Posterior cingulate gyrus (tissue), 11 donors: ENCODE results near the gene MIPOL1.
"Not testable (repeated sequence)": the region's sequence is repeated elsewhere in the genome, so short reads cannot be mapped to it uniquely, and the experiment has no call there.

Experiments
- DNase-seq, 10 donors: peaks; one replicate each; pipeline versions ENCODE4 v3.0.0 to v3.0.0-alpha.2; 2020 to 2021; ENCODE audit warnings: mixed read lengths in 3 of 10
- intact Hi-C: fragments of 100-400 bp; cut with DNase I; formaldehyde crosslinking; loops from one replicate; pipeline ENCODE4 v1.15.1; 2023

MIPOL1 gene

GRCh38 chr14:37491076-37491475 lies 293.3 kb downstream of the MIPOL1 start:
- intact Hi-C loops, result no loop called here
- no peak for DNase-seq

DNA sequence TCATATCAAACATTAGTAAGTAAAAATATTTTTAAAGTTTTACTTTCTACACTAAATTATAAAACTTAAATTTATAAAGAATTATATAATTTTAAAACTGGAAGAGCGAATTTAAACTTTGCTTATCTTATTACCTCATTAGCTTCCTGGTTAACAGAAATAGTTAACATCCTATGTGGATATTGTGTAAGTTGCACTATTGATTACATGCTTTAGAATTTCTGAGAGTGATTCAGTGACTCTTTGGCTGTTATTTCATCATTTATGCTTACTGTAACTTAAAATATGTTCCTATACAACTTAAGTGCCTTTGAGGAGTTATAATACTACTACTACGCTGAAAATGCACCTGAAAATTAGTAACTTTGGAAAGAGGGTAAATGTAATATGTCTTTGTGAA lies 295.9 kb downstream of the MIPOL1 start:
- no peak for DNase-seq
- intact Hi-C loops, result no loop called here

DNA sequence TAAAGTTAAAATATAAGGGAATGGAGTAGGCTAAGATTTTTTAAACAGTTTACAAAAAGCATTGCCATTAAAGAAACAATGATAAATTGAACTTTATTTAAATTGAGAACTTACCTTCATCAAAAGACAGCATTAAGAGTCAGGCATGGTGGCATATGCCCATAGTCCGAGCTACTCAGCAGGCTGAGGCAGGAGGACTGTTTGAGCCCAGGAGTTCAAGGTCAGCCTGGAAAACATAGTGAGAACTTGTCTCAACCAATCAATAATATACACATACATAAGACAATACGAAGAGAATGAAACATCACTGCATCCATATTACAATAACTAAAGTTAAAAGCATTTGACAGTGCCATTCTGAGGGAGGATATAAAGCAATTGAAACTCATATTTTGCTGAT lies 299.7 kb downstream of the MIPOL1 start:
- DNase-seq, result no peak
- intact Hi-C loops, result no loop called here

DNA sequence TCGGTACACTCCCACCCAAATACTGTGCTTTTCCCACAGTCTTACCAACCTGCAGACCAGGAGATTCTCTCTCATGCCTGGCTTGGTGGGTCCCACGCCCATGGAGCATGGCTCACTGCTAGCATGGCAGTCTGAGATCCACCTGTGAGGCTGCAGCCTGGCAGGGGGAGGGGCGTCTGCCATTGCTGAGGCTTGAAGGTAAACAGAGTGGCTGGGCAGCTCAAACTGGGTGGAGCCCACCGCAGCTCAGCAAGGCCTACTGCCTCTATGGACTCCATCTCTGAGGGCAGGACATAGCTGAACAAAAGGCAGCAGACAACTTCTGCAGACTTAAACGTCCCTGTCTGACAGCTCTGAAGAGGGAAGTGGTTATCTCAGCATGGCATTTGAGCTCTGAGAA lies 304.1 kb downstream of the MIPOL1 start:
- peak in 2 of 10 donors; percentile 59 to 67 for DNase-seq
- intact Hi-C loops, result no loop called here

GRCh38 chr14:37508503-37508902 lies 310.8 kb downstream of the MIPOL1 start:
- DNase-seq, result no peak
- intact Hi-C loops, result no loop called here

DNA sequence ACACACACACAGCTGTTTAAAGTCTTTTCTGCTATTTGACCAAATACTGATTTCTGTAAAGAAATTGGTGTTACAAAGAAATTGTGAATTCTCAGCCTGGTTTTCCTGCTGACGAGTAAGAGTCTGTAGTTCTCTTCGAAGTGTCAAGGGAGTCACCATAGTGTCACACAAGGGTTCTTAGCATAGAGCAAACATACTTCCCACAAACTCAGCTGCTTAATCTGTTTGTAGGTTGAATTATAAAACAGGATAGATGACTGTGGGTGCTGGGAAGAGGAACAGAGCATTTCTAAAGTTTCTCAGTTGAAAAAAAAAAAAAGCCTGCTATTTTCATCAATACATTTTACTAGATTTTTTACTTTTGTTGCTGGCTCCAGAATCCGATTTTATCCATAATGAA lies 314.4 kb downstream of the MIPOL1 start:
- no peak for DNase-seq
- intact Hi-C loops, result no loop called here

DNA sequence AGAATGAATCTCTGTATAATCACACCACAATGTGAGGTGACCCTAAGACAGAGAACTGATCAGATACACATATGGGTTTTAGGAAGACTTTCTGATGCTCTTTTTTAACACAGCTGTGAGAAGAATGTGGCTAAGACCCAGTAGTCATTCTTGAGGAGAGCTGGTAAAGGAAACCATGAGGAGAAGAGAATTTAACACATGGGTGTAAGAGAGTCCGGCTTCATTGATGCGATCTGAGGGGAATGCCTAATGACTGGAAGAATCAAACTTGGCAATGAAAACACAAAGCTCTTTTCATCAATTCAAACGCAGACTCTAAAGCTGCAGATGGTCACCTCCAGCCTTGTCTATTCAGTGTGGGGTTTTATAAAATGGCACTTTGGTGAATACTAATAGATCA lies 318.0 kb downstream of the MIPOL1 start:
- no peak for DNase-seq
- intact Hi-C loops, result no loop called here

DNA sequence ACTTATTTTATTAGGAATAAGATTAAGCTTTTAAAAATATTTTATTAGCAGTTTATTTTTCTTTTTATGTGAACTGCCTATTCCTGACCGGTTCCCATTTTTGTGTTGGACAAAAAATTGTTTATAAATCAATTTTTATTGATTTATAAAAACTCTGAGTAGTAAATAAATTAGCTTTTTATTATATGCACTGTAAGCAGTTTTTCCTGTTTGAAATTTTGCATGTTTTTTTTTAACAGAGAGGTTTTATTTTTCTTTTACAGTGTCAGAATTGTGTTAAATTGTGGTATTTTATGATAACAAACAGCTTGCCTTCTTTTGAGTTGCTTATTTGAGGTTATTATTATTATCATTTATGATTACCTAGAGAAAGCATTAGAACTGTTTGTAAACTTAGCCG lies 329.3 kb downstream of the MIPOL1 start:
- no peak for DNase-seq
- intact Hi-C loops, result no loop called here

- no peak for DNase-seq
- intact Hi-C loops, result no loop called here
These were observed 342.3 kb downstream of the MIPOL1 start for GRCh38 chr14:37539992-37540391.

GRCh38 chr14:37544407-37544806 lies 346.7 kb downstream of the MIPOL1 start:
- intact Hi-C loops, result no loop called here
- DNase-seq, result no peak

DNA sequence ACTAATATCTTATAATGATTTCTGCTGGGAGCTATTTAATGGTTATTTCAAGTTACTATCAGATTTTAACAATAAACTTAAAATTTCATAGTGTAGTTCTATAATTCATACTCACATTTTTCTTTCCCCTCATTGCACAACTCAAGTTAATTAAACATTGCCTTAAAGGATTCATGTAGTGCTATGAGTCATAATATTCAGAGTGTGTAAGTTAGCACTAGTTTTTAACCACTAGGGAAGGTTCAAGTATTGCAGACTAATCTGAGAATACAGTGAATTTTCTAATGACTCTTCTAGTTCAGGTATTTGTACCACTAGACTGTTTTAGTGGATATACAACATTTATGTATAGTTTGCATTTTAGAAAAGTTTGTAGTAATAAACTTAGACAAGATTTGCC lies 347.4 kb downstream of the MIPOL1 start:
- intact Hi-C loops, result no loop called here

DNA sequence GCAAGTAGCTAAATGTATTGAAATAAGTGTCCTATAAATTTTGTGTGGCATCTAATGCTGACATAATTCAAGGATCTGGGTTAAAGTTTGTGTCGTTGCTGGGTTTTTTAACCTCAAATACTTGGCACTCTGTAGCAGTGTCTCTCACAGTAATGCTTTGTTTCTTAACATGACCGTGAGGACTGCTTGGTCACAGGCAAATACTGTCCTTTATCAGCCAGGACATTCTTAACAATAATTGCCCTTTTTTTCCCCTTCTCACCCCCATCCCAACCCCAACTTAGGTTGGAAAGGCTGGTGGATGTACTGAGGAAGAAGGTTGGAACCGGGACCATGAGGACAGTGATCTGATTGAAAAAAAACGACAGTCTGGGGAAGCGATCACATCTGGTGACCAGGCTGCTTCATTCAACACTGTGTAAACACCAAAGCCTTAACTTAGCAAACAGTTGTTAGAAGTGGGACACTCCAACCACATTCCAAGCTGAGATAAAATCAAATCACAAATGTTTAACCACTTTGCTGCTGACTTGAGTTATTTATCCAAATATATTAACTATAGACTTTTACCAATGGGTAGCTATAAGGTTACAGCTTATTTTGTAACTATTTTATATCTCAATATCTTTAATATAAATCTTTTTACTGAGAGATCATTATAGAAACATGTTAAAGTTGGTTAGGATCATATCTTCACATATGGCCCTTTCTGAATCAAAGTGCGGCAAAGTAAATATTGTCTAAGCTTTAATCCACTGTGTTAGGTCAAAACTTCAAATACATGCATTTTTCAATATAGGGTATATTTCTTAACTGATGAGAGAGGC lies 349.1 kb downstream of the MIPOL1 start:
- no peak for DNase-seq
- intact Hi-C loops, result no loop called here

More for the DNA sequence above, 347.4 kb downstream of the MIPOL1 start:
- no peak for DNase-seq

DNA sequence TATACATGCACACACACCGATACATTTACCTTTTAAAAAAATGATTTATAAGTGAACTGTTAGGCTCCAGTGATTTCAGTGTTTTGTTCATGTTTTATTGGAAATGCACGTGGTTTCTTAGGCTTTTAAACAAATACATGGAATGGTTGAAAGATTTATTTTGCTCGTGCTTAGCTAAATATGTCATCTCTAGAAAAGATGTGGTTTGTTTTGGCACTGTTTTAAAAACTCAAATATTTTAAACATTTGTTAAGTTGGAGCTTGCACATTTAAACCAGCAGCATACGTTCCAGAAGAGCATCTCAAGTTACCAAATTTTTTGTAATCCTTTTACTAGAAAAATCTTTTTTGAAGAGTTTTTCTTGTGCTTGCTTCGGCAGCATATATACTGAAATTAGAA lies 352.8 kb downstream of the MIPOL1 start:
- intact Hi-C loops, result no loop called here
- no peak for DNase-seq

DNA sequence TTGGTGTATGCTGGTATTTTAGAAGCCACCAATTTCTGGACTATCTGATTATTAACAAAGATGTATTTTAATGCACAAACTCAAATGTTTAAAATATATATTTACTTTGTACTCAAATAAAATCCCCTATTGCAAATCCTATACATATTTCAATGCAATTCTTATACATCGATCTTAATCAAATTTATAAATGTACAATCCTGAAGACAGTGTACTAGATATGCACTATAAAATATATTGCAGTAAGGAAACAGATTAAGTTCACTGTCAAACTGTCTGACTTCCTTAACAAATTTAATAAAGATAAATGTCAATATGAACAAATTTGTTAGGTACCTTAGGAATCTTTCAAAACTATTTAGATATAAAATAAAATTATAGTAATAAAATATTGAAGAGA lies 353.4 kb downstream of the MIPOL1 start:
- intact Hi-C loops, result no loop called here
- no peak for DNase-seq

GRCh38 chr14:37553935-37554550 lies 356.3 kb downstream of the MIPOL1 start:
- DNase-seq, result no peak

GRCh38 chr14:37555596-37555995 lies 357.9 kb downstream of the MIPOL1 start:
- intact Hi-C loops, result not testable (repeated sequence)
- DNase-seq, result peak in 2 of 10 donors; percentile 60 to 67

More at GRCh38 chr14:37553935-37554550, 356.3 kb downstream of the MIPOL1 start:
- intact Hi-C loops, result no loop called here

GRCh38 chr14:37558740-37559139 lies 361.0 kb downstream of the MIPOL1 start:
- DNase-seq, result no peak
- intact Hi-C loops, result no loop called here

DNA sequence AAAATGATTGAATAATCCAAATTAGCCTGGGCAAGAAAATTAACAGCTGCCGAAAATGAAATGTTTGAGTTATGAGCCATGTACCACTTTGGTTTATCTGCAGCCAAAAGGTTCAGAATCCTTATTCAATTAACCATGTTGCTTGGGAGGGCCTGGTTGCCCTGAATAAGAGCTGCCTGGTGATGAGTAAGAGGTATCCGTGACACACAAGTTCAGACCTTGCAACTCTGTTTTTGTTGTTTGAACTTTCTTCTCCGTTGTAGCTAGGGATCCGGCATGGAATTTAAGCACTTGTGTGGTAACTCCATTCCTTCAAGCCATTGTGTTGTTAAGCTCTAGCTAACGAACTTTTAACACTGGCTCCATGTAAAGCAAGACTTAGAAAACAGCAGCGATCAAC lies 361.6 kb downstream of the MIPOL1 start:
- intact Hi-C loops, result no loop called here
- DNase-seq, result no peak

GRCh38 chr14:37563189-37563588 lies 365.5 kb downstream of the MIPOL1 start:
- intact Hi-C loops, result no loop called here
- no peak for DNase-seq

- intact Hi-C loops, result no loop called here
- no peak for DNase-seq
These were observed 367.8 kb downstream of the MIPOL1 start for GRCh38 chr14:37565550-37565949.

DNA sequence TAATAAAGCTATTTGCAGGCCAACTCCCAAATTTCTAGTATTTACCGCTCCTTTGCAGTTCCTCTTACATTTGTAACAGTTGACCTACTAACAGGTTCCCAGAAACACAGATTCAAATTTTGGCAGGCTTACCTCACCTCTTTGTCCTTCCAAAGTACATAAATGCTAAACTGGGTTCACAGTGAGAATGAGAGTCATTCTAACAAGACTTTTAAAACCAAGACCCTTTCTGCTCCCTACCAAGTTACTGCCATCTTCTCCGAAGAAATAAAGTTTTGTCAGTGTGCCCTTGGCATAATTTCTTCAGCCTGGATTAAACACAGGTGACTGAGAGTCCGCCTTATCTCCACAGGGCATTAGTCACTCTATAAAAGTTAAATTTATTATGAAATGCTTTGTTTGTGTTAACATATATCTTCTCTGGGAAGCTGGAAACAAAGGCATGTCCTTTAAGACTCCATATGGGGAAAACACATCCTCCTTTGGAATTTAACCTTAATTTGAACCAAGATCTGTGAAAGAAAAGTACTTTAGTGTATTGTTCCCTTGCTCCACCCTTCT lies 369.2 kb downstream of the MIPOL1 start:
- no peak for DNase-seq
- intact Hi-C loops, result no loop called here

GRCh38 chr14:37569729-37570128 lies 372.0 kb downstream of the MIPOL1 start:
- no peak for DNase-seq
- intact Hi-C loops, result loop anchor here (2.0 kb wide), 1 partner anchor 69 kb away; no protein-coding TSS in a partner anchor
